Renal cortical epithelial cell (primary cell): ENCODE data around the gene C10orf90. TPM values are rescaled to one million over a fixed set of nuclear protein-coding genes. Genes with fewer than 3 reads are reported as not detected.
"Not testable (repeated sequence)": the region's sequence is repeated elsewhere in the genome, so short reads cannot be mapped to it uniquely, and the experiment has no call there.

Source experiments
- DNase-seq: peaks from one replicate; pipeline ENCODE4 v3.0.0-alpha.2; 2011; ENCODE audit warnings: low read depth
- total RNA-seq: library from RNA; depleted of rRNA; stranded (reverse); fragments of >200 nt; gene quantifications from 2 replicates; pipeline ENCODE4 v1.2.3, GENCODE V29; 2014

Gene C10orf90
- total RNA-seq, 1 donor from 2014 or later: not detected

GRCh38 chr10:126392068-126392467 lies 278.4 kb downstream of the C10orf90 start:
- DNase-seq: no peak

GRCh38 chr10:126391192-126391885 lies 279.2 kb downstream of the C10orf90 start:
- DNase-seq: no peak

- DNase-seq: no peak
Observed at GRCh38 chr10:126390324-126390723, 280.2 kb downstream of the C10orf90 start.

- DNase-seq: peak; percentile 13
Observed at GRCh38 chr10:126387931-126388911, 282.3 kb downstream of the C10orf90 start, which contains the start of gene ADAM12. ADAM12 (minus strand) TSS chr10:126388477; CDS start chr10:126388145, 332 bp downstream.

- DNase-seq: peak; percentile 48
Observed at GRCh38 chr10:126387041-126387921, 283.2 kb downstream of the C10orf90 start.

- DNase-seq: peak; percentile 21
Observed at GRCh38 chr10:126384269-126384873, 286.1 kb downstream of the C10orf90 start.

- no peak for DNase-seq
Observed at GRCh38 chr10:126380352-126381076, 290.0 kb downstream of the C10orf90 start.

- not testable (repeated sequence) for DNase-seq
Observed at GRCh38 chr10:126379166-126379565, 291.3 kb downstream of the C10orf90 start.

- peak; percentile 80 for DNase-seq
Observed at GRCh38 chr10:126376956-126377355, 293.5 kb downstream of the C10orf90 start.

GRCh38 chr10:126375926-126376554 lies 294.5 kb downstream of the C10orf90 start:
- DNase-seq: no peak

- no peak for DNase-seq
Observed at GRCh38 chr10:126375299-126375698, 295.2 kb downstream of the C10orf90 start.

Other genes with a start within 250 kb of the C10orf90 start
- gene DOCK1, start 234.7 kb upstream of the C10orf90 start, total RNA-seq: 68.1 and 108 TPM in 2 replicates